Right atrium auricular region (tissue), 2 donors: ENCODE measurements around the gene OR51F2. TPM values are rescaled to one million over a fixed set of nuclear protein-coding genes. Genes with fewer than 3 reads are reported as not detected.

Experiments used
- DNase-seq: peaks from one replicate; pipeline ENCODE4 v3.0.0-alpha.2; 2019; ENCODE audit warnings: low spot score
- H3K27ac ChIP-seq, 2 donors: fragments of 200-600 bp; sonication (generic); 1 replicate in 1 of 2; 2 replicates in 1 of 2; pipeline ENCODE4 v1.5.1; 2016 to 2019
- H3K27me3 ChIP-seq, 2 donors: fragments of 200-600 bp; sonication (generic); one replicate each; pipeline versions ENCODE4 v1.5.1 to v1.6.0; 2017 to 2019
- H3K36me3 ChIP-seq: fragments of 200-600 bp; sonication (generic); one replicate; pipeline ENCODE4 v1.5.1; 2016
- H3K4me1 ChIP-seq, 2 donors: fragments of 200-600 bp; sonication (generic); one replicate each; pipeline versions ENCODE4 v1.5.1 to v1.6.0; 2017 to 2019
- H3K4me3 ChIP-seq, 2 donors: fragments of 200-600 bp; sonication (generic); 1 replicate in 1 of 2; 2 replicates in 1 of 2; pipeline ENCODE4 v1.5.1; 2017 to 2019; ENCODE audit warnings: mild to moderate bottlenecking in 1 of 2, moderate library complexity in 1 of 2
- H3K9me3 ChIP-seq, 2 donors: fragments of 200-600 bp; sonication (generic); one replicate each; pipeline ENCODE4 v1.5.1; 2019
- total RNA-seq, 2 donors: library from RNA; depleted of rRNA; stranded (reverse); fragments of >200 nt; gene quantifications; one replicate each; pipeline ENCODE4 v1.1.0, GENCODE V29; 2016
- TF ChIP-seq, protein P1 (sequence below), 2 donors: fragments of 200-600 bp; sonication (generic); IDR thresholded peaks; one replicate each; pipeline ENCODE4 v1.5.1; 2019; ENCODE audit warnings: antibody characterized with exemption in 2 of 2

The OR51F2 gene
- total RNA-seq, 2 donors from 2014 or later, result not detected

DNA sequence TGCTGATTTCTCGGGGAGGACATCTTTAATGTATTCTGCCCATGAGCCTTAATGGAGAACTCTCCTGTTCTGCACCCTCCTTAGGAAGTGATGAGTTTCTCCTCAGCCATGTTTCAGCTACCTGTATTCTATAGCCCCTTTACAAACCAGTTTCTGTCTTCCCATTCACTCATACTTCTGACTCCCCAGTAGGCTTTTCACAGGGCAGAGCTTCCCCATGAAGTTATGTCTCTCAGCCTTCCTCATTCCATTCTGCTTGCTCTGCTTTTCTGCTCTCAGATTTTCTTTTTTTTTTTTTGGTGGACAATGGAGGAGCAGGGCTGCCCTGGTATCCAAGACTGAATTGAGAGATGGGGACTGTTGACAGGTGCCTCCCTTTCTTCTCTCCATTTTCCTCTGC is 12.6 kb upstream of the OR51F2 start:
- no peak for DNase-seq
- Histone ChIP-seq H3K27ac (no peak overlapping the region), H3K27me3 (no peaks in the 10 kb centered on the region), H3K36me3 (no peaks in the 10 kb centered on the region), H3K9me3 (no peaks in the 10 kb centered on the region), H3K4me3 (no peak overlapping the region), H3K4me1 (peaks cover 0 to 5% of the 10 kb centered on the region in 2 donors)
- TF ChIP-seq, protein P1, sequence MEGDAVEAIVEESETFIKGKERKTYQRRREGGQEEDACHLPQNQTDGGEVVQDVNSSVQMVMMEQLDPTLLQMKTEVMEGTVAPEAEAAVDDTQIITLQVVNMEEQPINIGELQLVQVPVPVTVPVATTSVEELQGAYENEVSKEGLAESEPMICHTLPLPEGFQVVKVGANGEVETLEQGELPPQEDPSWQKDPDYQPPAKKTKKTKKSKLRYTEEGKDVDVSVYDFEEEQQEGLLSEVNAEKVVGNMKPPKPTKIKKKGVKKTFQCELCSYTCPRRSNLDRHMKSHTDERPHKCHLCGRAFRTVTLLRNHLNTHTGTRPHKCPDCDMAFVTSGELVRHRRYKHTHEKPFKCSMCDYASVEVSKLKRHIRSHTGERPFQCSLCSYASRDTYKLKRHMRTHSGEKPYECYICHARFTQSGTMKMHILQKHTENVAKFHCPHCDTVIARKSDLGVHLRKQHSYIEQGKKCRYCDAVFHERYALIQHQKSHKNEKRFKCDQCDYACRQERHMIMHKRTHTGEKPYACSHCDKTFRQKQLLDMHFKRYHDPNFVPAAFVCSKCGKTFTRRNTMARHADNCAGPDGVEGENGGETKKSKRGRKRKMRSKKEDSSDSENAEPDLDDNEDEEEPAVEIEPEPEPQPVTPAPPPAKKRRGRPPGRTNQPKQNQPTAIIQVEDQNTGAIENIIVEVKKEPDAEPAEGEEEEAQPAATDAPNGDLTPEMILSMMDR (IDR thresholded peaks at IDR 0.05), result no peak

DNA sequence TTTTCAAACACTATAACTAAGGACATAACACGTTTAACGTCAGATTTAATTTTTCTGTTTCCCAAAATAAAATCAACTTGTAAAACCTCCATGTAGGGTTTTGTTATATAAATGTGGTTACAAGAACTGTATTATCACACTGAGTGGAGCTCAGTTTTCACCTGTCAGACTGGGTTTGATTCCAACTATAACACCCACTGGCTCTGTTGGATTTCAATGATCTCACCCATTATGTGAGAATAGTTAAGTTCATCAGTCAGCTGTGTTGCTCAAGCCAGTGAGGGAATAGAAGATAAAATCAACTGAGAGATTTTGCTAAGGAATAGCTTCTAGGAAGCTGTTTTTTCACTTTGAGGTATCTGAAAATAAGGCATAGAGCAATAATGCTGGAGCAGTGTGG is 11.9 kb upstream of the OR51F2 start:
- H3K9me3 ChIP-seq, result no peaks in the 10 kb centered on the region
- H3K4me3 ChIP-seq, result no peak overlapping the region
- H3K36me3 ChIP-seq, result no peaks in the 10 kb centered on the region
- TF ChIP-seq, protein P1 (IDR thresholded peaks at IDR 0.05), result no peak
- no peak for DNase-seq
- no peak overlapping the region for H3K27ac ChIP-seq
- no peaks in the 10 kb centered on the region for H3K27me3 ChIP-seq
- H3K4me1 ChIP-seq, result peaks cover 0 to 5% of the 10 kb centered on the region in 2 donors

DNA sequence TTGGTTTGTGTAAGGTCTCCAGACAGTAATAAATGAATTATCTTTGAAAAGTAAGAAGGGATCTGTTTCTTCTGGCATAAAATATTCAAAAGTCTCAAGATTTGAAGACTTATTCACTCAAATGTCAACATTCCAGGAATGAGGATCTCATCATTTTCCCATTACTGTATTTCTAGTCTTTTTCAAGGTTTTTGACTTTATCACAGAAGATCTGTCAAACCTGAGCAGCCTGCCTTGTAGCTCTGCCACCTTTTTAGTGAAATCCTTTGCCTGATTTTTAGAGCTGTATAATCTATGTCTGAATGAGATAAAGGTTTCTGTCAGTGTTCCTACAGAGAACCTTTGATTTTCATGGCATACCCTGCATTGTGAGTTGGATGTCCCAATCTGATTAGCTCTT is 4.0 kb downstream of the OR51F2 start:
- TF ChIP-seq, protein P1 (IDR thresholded peaks at IDR 0.05), result no peak
- H3K4me3 ChIP-seq, result no peak overlapping the region
- no peaks in the 10 kb centered on the region for H3K36me3 ChIP-seq
- no peak overlapping the region for H3K27ac ChIP-seq
- no peaks in the 10 kb centered on the region for H3K4me1 ChIP-seq
- no peaks in the 10 kb centered on the region for H3K9me3 ChIP-seq
- DNase-seq, result no peak
- no peaks in the 10 kb centered on the region for H3K27me3 ChIP-seq

DNA sequence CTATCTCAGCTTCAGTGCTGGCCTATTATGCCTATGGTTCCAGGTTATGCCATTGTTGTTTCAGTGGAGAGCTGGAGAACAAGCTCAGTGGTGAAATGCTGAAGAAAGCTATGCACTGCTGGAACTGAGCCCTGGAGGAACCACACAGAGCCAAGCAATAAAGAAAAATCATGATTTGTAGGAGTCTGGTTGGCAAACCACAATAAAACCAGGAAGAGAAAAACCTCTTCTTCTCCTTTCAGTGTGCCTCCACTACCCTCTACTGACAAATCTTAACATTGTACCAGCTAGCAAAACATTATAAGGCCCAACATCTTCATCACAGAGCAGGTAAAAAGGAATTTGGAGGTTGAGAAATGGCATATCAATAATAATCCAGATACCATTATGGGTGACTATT is 5.3 kb downstream of the OR51F2 start:
- Histone ChIP-seq H3K4me1 (no peaks in the 10 kb centered on the region), H3K27me3 (no peaks in the 10 kb centered on the region), H3K27ac (no peak overlapping the region), H3K4me3 (no peak overlapping the region), H3K9me3 (no peaks in the 10 kb centered on the region), H3K36me3 (no peaks in the 10 kb centered on the region)
- TF ChIP-seq, protein P1 (IDR thresholded peaks at IDR 0.05), result peak; percentile 25 to 63
- no peak for DNase-seq

DNA sequence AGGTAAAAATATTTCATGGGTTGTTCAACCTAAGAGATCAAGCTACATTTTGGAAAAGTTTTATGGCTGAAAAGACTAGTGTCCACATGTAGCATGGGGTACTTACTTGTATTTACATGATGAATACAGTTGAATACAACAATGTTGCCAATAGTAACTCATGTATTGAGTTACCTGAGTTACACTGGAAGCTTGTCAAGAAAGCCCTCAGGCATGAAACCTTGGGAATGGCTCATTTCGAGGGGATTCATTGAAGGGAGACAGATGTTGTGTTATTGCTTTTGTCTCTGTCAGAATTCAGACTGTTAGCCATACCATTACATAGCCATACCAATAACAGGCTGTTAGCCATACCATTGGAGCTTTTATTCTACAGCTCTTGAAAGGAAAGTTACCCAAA is 9.2 kb downstream of the OR51F2 start:
- no peak for DNase-seq
- TF ChIP-seq, protein P1 (IDR thresholded peaks at IDR 0.05), result no peak
- H3K9me3 ChIP-seq, result no peaks in the 10 kb centered on the region
- no peaks in the 10 kb centered on the region for H3K4me1 ChIP-seq
- no peaks in the 10 kb centered on the region for H3K36me3 ChIP-seq
- H3K4me3 ChIP-seq, result no peak overlapping the region
- no peaks in the 10 kb centered on the region for H3K27me3 ChIP-seq
- no peak overlapping the region for H3K27ac ChIP-seq

DNA sequence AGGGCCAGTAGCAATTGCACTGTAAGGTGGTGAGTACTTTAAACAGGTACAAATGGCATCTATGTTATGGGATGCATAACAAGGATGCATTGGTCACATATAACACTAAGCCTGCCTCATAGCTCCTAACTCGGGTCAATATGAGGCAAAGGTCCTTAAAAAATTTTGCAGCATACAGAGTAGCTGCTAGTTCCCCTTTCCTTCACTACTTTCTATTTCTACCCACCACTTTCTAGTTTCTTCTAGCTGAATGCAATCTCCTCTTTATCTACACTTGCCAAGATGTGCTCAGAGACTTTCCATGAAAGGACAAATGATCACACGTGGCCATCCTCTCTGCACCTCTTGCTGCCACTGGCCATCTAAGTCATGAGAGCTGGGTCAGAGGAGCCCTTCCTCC is 9.8 kb downstream of the OR51F2 start:
- TF ChIP-seq, protein P1 (IDR thresholded peaks at IDR 0.05), result no peak
- Histone ChIP-seq H3K27ac (no peak overlapping the region), H3K27me3 (no peaks in the 10 kb centered on the region), H3K4me1 (no peaks in the 10 kb centered on the region), H3K4me3 (no peak overlapping the region), H3K9me3 (no peaks in the 10 kb centered on the region), H3K36me3 (no peaks in the 10 kb centered on the region)
- DNase-seq, result no peak
